KBM-7 (cell line): ENCODE data around the gene OAF.

Source experiments
- DNase-seq: peaks from one replicate; pipeline ENCODE4 v3.0.0-alpha.2; 2015
- in situ Hi-C: fragments of 300-500 bp; cut with MboI; formaldehyde crosslinking; loops from 2 replicates; pipeline ENCODE4 v1.14.3; 2020; ENCODE audit warnings: low sequenced_read_pairs, low pct_unique_long_range_greater_than_20kb, mixed read lengths

Gene OAF

DNA sequence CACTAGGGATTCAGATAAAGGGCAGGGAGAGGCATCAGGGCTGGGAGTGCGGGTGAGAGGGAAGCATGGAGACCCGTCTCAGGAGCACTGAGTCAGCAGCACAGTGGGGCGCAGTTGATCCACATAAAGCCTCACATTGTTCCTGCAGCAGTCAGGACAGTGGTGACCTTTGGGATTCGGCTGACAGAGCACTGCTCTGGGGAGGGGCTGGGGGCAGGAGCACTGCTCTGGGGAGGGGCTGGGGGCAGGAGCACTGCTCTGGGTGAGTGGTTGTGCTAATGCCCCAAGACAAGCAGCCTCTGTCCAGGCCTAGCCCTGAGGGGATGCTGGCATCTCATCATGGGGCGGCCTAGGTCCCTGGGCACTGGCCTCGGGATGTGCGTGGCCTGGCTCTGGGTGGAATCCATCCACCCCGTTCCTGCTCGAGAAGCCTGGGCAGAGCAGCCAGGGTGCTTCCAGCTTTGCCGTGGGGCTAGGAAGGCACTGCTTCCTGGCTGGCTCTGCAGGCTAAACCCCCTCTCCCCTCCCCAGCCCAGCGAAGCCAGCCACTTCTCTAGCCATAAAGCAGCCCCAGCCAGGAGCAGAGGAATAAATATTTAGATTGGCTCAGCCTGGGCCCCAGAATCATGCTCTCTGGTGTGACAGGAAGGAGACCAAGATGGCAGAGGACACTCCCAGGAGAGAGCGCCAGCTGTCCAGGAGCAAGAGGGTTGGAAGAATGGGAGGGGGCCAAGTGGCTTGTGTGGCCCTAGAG lies 7.3 kb downstream of the OAF start:
- in situ Hi-C loops = no loop called here
- no peak for DNase-seq

DNA sequence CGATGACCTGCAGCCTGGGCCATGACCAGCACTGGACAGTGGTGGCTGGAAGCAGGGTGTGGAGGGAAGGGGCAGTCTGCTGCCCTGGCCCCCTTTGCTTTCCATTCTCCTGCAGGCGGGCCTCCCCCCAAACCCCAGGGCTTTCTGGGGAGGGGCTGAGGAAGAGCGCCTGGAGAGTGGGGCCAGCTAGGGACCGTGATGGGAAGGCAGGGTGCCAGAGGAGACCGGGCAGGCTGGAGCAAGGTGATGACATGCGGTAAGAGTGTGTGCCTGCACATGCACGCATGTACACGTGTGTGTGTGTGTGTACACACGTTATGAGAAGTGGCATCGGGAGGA lies 7.8 kb downstream of the OAF start:
- DNase-seq = no peak
- in situ Hi-C loops = no loop called here

DNA sequence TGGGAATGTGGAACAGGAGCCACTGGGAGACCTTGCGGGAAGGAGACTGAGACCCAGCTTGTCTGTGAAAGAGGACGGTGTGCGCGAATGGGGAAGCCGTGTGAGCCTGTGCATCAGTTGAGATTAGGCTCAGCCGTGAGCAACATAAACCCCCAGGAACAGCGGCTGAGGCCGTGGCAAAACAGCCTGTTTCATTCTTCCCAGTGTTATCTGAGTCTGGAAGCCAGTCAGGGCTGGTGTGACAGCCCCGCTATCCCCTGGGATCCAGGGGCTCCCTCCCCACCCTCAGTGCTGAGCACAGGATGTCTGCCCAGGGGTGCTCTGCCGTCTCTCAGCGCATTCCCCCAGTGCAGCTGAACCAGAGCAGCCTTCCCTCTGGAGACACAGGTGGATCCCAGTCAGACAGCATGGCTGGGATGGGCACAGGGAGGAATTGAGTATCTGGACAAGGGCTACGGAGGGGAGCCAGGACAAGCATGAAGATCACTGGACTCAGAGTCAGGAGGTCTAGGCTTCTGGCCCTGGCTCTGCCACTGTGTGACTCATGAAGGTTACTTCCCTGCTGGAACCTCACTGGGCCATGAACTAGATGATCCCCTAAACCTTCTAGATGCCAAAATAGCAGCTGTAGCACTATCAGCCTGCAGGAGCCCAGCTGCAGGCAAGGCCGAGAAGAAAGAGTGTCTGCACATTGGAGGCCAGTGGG lies 8.6 kb downstream of the OAF start:
- in situ Hi-C loops = no loop called here
- no peak for DNase-seq

DNA sequence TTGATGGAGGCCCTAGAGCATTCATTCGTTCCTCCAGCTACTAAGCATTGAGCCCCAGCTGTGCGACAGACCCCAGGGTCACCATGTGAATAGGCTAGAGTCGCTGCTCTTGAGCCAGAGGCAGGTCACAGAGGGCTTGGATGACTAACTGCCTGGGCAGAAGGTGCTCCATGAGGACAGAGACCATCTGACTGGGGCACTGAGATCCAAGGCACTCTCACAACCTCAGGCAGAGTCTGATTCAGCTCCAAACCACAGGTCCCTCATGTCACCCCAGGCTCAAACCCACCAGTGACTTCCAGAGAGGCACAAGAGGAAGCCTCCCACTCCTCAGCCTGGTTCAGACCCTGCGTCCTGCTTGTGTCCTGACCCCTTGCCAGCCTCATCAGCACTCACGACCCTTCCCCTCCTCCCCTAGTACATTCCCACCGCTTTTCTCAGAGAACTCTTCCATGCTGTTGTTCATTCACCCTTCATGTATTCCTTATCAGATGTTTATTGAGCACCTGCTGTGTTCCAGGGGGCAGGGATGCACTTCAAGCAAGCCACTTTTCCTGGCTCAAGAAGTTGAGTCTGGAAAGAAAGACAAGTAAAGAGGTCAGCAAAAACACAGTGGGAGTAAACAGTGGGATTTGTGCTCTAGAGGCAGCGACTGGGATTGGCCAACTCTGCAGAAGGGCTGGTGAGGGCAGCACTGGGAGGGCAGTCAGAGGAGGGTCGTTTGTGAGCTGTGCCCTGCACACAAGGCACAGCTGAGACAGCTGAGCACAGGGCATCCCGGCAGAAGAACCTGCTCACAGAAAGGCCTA lies 9.3 kb downstream of the OAF start:
- in situ Hi-C loops = loop anchor here (10.0 kb wide), 1 partner anchor 45 kb away; no protein-coding TSS in a partner anchor
- DNase-seq = no peak

DNA sequence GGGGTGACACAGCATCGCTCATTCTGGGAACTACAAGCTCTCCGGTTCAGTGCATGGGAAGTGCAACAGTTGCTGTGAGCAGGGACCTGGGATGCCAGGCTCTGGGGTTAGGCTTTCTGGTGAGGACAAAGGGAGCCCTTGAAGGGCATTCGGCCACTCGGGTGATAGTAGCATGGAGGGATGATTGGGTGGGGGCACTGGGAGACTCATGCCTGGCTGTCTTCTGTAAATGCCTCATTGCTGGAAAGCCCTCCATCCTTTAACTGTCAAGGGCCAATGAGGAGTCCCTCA lies 9.9 kb downstream of the OAF start:
- in situ Hi-C loops = loop anchor here (10.0 kb wide), 1 partner anchor 46 kb away; no protein-coding TSS in a partner anchor
- DNase-seq = no peak

DNA sequence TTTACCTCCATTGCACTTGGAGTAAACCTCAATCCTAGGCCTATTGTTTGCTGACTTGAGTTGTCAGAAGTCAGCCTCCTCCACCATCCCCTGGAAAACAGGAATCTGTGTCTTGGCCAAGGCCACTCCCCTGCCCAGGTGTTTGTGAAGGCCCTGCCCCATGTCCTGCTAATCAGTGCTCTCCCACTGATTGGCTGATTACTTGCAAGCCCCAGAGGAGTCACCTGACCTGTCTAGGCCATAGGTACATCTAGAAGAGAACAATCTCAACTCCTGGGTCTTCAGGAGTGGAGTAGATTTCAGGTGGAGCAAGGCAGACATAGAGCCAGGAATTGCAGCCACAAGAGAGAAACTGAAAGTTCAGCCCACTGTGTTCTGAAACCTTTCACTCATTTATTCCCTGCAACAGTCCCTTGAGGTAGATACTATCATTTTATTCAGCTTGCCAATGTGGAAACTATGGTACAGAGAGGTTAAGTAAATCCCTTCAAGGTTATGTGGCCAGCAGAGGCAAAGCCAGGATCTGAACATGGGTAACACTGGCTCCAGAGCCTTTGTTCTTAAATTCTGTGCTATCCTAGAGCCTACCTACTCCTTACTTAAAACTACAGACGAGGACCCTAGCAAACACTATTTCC lies 10.4 kb downstream of the OAF start:
- in situ Hi-C loops = loop anchor here (10.0 kb wide), 1 partner anchor 46 kb away; no protein-coding TSS in a partner anchor
- no peak for DNase-seq

DNA sequence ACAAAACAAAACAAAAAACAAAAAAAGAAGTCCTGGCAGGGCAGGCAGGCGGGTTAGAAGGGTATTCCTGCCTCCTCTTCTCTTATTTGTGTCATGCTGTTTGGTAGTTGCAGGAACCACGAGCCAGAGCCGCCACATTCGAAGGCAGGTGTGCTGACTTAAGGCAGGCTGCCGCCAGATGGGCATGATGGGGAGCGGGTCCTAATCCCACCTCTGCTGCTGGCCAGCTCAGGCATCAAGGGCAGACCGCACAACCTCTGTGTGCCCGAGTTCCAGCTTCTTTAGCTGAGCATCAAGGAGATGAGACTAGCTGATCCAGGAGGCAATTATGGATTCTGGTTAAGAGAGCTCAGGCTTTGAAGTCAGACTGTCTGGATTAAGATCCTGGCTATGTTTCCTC lies 12.1 kb downstream of the OAF start:
- in situ Hi-C loops = loop anchor here (10.0 kb wide), 1 partner anchor 48 kb away; no protein-coding TSS in a partner anchor
- no peak for DNase-seq

DNA sequence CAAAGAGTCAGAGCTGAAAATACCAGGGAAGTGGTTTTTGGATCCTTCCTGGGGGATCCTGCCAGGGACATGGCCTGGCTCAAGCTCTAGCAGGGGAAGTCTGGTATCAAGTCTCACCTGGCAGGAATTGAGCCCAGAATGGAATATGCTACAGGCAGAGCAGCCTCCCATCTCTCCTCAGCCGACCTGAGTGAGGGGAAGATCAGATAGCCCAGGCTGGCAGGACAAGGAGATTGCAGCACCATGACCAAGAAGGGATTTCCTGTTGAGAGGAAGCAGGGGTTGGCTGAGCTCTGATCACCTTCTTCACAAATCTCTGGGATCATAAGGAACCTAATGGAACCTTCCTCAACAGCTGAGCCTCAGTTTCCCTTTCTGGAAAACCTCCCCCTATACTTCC lies 13.0 kb downstream of the OAF start:
- DNase-seq = no peak
- in situ Hi-C loops = loop anchor here (10.0 kb wide), 1 partner anchor 49 kb away; no protein-coding TSS in a partner anchor

DNA sequence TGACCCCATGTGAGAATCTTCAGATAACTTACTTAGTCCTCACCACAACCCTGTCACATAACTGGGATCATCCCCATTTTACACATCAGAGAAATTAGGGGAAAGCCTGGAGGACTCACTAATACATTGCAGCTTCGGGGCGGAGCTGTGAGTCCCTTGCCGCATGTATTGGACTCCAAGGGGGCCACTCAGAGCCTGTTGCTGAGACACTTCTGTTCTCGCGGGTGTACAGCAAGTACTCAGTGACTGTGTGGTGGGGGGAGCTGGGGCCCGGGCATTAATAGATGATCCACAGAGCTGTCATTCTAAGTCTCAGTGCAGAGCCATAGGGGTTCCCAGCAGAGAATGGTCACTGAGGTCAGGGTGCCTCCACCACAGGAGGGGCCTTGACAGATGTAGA lies 13.5 kb downstream of the OAF start:
- DNase-seq = no peak
- in situ Hi-C loops = loop anchor here (10.0 kb wide), 1 partner anchor 50 kb away; no protein-coding TSS in a partner anchor

DNA sequence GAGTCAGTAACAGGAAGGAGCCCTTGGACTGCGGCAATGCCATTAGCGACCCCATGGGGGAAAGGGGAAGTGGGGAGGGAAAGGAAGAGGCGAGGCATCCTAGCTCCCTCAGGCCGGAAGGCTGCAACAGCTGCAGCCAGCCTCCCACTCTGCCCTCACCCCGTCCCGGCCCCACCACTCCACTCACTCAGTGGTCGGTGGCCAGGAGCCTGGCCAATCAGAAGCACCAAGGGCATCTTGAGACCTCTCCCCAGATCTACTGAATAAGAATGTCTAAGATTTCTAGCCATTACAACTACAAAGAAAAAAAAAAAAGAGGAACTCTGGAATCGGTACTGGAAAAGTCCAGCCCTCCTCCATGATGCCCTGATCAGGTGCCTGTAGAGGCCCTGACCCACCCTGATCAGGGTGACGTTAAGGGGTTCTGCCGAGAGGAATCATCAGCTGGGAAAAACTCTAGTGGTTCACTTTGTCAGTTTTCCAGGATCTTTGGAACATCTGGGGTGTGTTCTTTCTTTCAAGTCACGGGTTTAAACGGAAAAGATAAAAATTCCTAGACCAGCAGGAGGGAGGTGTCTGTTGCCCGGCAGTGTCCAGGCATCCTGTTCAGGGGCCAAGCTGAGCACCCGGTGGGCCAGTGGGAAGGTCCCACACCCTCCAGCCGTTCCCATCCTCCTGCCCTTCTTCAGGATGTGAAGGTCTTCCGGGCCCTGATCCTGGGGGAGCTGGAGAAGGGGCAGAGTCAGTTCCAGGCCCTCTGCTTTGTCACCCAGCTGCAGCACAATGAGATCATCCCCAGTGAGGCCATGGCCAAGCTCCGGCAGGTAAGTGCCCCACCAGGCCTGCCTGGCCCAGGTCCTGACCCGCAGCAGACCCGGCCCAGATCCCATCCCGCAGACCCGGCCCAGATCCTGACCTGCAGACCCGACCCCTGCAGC lies 14.4 kb downstream of the OAF start:
- in situ Hi-C loops = loop anchor here (10.0 kb wide), 1 partner anchor 50 kb away; no protein-coding TSS in a partner anchor
- DNase-seq = peak; percentile 95

DNA sequence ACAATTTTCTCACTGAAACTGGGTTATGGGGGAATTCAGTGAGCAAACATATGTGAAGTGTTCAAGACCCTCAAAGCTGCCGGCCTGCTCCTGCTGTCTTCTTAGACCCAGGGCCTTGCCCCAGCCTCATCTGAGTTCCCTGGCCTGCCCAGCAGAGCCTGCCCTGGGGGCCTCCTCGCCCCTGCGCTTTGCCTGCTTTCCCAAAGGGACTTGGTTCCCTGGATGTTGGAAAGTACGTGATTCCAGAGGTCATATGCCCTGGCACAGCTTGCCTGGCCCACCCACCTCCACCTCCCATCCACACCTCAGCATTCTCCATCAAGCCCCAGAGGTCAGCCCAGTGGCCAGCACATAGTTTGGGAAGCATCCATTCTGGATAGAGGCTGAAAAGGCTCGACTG lies 15.4 kb downstream of the OAF start:
- DNase-seq = no peak
- in situ Hi-C loops = loop anchor here (10.0 kb wide), 1 partner anchor 51 kb away; no protein-coding TSS in a partner anchor

DNA sequence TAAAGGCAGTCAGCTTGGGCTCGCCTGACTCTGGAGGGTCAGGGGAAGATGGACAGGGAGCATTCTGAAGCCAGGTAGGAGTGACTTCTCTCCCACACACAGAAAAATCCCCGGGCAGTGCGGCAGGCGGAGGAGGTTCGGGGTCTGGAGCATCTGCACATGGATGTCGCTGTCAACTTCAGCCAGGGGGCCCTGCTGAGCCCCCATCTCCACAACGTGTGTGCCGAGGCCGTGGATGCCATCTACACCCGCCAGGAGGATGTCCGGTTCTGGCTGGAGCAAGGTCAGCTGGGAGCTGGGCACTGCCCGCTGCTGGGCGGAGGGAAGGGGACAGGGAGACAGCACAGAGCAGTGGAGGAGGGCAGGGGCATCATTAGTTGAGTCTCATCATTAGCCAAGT lies 15.9 kb downstream of the OAF start:
- in situ Hi-C loops = loop anchor here (10.0 kb wide), 1 partner anchor 52 kb away; no protein-coding TSS in a partner anchor
- DNase-seq = no peak

DNA sequence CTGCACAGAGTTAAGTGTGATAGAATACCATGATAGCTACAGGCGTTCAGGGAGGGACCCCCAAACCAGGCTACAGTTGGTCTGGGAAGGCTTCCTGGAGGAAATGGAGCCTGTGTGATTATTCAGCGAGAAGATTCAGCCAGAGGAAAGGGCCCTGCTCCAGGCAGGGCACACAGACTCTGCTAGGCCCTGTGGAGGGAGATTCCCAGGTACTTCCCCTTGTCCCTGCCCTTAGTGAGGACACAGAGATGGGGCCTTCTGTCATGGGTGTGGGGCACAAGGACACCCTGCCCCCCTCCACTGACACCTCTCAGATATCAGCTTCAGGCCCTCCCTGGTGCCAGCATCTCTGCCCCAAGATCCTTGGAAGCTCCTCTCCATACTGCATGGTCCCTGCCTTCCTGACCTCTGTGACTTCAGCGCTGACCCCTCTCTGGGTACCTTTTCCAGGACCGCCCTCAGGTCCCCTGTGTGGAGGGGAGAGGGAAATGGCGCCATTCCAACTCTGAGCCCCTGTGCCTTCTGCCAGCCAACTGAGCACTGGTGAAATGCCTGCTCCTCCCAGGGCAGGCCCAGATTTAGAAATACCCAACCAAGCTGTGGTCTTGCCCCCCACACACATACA lies 16.5 kb downstream of the OAF start:
- in situ Hi-C loops = loop anchor here (10.0 kb wide), 1 partner anchor 53 kb away; no protein-coding TSS in a partner anchor
- no peak for DNase-seq

DNA sequence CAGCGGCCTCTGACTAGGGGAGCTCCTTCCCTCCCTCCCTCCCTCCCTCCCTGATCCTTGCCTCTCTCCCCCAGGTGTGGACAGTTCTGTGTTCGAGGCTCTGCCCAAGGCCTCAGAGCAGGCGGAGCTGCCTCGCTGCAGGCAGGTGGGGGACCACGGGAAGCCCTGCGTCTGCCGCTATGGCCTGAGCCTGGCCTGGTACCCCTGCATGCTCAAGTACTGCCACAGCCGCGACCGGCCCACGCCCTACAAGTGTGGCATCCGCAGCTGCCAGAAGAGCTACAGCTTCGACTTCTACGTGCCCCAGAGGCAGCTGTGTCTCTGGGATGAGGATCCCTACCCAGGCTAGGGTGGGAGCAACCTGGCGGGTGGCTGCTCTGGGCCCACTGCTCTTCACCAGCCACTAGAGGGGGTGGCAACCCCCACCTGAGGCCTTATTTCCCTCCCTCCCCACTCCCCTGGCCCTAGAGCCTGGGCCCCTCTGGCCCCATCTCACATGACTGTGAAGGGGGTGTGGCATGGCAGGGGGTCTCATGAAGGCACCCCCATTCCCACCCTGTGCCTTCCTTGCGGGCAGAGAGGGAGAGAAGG lies 18.1 kb downstream of the OAF start:
- no peak for DNase-seq
- in situ Hi-C loops = loop anchor here (10.0 kb wide), 1 partner anchor 54 kb away; no protein-coding TSS in a partner anchor

DNA sequence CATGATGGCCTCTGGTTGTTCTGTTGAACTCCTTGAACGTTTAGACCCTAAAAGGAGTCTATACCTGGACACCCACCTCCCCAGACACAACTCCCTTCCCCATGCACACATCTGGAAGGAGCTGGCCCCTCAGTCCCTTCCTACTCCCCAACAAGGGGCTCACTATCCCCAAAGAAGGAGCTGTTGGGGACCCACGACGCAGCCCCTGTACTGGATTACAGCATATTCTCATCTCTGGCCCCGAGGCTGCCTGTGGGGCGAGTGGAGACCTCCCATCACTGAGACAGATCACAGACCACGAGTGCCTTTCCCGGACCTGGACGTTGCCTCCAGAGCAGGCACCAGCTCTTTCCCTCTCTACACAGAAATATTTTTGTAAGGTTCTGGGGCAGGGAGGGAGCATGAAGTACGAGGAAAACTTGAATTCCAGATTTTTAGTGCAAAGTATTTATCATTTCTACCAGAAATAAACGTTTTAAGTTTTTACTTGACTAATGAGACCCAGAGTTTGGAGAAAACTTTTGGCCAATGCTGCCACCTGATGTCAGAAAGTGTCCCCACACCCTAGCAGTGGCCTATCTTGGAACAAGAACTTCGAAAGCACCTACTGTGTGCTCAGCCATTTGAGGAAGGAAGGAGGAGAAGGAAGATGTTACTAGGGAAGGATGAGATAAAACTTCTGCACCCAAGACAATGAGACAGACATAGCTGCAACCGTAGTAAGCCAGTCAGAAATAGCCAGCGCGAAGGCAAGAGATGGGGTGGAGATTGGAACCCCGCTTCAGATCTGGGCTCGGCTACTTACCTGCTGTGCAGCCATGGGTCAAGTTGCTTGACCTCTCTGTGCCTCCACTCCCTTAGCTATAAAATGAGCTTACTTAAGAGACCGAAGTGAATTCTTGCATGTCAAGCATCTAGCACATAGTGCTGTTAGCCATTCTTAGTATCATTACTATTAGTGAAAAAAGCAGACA lies 18.9 kb downstream of the OAF start:
- DNase-seq = peak; percentile 67
- in situ Hi-C loops = loop anchor here (10.0 kb wide), 1 partner anchor 55 kb away; no protein-coding TSS in a partner anchor

DNA sequence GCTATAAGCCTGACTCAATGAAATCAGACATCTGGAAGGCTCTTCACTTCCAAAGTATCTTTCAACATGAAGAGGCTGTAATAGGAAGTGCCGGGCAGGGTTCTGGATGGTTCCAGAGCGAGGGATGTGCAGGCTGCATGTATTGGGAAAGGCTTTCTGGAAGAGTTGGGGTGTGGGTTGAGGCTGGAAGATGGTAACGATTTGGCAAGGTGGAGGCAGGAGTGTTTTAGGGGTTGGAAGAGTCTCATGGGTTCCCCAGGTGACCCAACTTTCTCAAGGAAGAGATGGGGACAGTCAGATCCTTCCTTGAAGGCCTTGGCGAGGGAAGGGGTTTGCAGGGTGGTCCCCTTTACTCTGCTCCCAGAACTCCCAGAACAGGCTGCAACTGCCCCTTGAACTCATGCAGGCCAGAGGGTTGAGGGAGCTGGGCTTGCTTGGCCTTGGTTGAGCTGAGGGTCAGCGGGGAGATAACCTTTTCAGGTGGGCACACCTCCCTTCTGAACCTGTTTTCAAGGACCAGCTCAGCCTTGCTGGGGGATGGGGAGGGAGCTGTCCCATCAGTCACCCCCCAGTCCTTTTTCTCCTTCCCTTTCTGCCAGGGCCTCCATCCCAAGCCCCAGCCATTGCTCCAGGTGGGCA lies 19.7 kb downstream of the OAF start:
- DNase-seq = no peak
- in situ Hi-C loops = no loop called here
